SK-N-SH (cell line): ENCODE data around the gene UBN1. TPM values are rescaled to one million over a fixed set of nuclear protein-coding genes. Genes with fewer than 3 reads are reported as not detected.

Source experiments
- CTCF ChIA-PET: fragments of 300-600, 350-600 bp; formaldehyde crosslinking; extraction: SDS; loops from one replicate; lab custom pipeline; 2021; lab: Yijun Ruan, JAX
- POLR2A ChIA-PET: fragments of 350-600 bp; sonication (Branson Sonifier 250); formaldehyde crosslinking; extraction: SDS; loops from one replicate; lab custom pipeline; 2020; ENCODE audit warnings: antibody characterized with exemption, inconsistent platforms; lab: Yijun Ruan, JAX
- DNase-seq: peaks from one replicate; pipeline ENCODE4 v3.0.0; 2012
- H2AFZ ChIP-seq: fragments of 200-600 bp; sonication (generic); 2 replicates; pipeline ENCODE4 v1.8.1; 2016; ENCODE audit warnings: antibody characterized with exemption, mild to moderate bottlenecking, low read depth
- H3F3A ChIP-seq: fragments of 200-600 bp; sonication (generic); replicated peaks from 2 replicates; pipeline ENCODE3; 2016; ENCODE audit warnings: antibody characterized with exemption, mild to moderate bottlenecking; ENCODE audit not compliant: insufficient read depth
- H3K27ac ChIP-seq, 2 experiments: fragments of 200-500 bp in 1 of 2; fragments of 200-600 bp in 1 of 2; sonication (Bioruptor generic) in 1 of 2; sonication (generic), shearing (Covaris generic) in 1 of 2; 2 replicates each; pipeline versions ENCODE4 v1.5.1 to v1.6.1; 2014 to 2016; ENCODE audit warnings: low read depth in 2 of 2, inconsistent platforms in 1 of 2, low read length in 1 of 2, mild to moderate bottlenecking in 1 of 2, mixed read lengths in 1 of 2
- H3K27me3 ChIP-seq: fragments of 200-600 bp; sonication (generic), shearing (Covaris generic); 2 replicates; pipeline ENCODE4 v1.6.1; 2016; ENCODE audit warnings: mixed run types; ENCODE audit not compliant: insufficient read depth
- H3K36me3 ChIP-seq, 2 experiments: fragments of 200-500 bp in 1 of 2; fragments of 200-600 bp in 1 of 2; sonication (Bioruptor generic) in 1 of 2; sonication (generic) in 1 of 2; replicated peaks in 1 of 2; 2 replicates each; pipeline versions ENCODE3 to v1.5.1; 2014 to 2016; ENCODE audit warnings: low read length in 1 of 2, mild to moderate bottlenecking in 1 of 2; ENCODE audit not compliant: insufficient read depth in 2 of 2, control insufficient read depth in 1 of 2
- H3K4me1 ChIP-seq, 2 experiments: fragments of 200-500 bp in 1 of 2; fragments of 200-600 bp in 1 of 2; sonication (Bioruptor generic) in 1 of 2; sonication (generic), shearing (Covaris generic) in 1 of 2; 2 replicates each; pipeline versions ENCODE4 v1.5.1 to v1.6.1; 2014 to 2016; ENCODE audit warnings: low read depth in 1 of 2, low read length in 1 of 2, mixed run types in 1 of 2; ENCODE audit not compliant: insufficient read depth in 2 of 2, control insufficient read depth in 1 of 2
- H3K4me2 ChIP-seq: fragments of 200-600 bp; sonication (generic), shearing (Covaris generic); 2 replicates; pipeline ENCODE4 v1.6.1; 2017; ENCODE audit warnings: mixed run types
- H3K4me3 ChIP-seq, 2 experiments: fragments of 200-500 bp in 1 of 2; fragments of 200-600 bp in 1 of 2; sonication (Bioruptor generic) in 1 of 2; sonication (generic), shearing (Covaris generic) in 1 of 2; 2 replicates each; pipeline versions ENCODE4 v1.5.1 to v1.8.1; 2014 to 2016; ENCODE audit warnings: low read depth in 2 of 2, inconsistent platforms in 1 of 2, low read length in 1 of 2, mild to moderate bottlenecking in 1 of 2, mixed read lengths in 1 of 2, moderate library complexity in 1 of 2
- H3K79me2 ChIP-seq: fragments of 200-600 bp; sonication (generic); 2 replicates; pipeline ENCODE4 v1.8.1; 2017; ENCODE audit warnings: mild to moderate bottlenecking; ENCODE audit not compliant: insufficient read depth
- H3K9ac ChIP-seq: fragments of 200-600 bp; sonication (generic); 2 replicates; pipeline ENCODE4 v1.6.1; 2017; ENCODE audit warnings: mixed run types
- H3K9me2 ChIP-seq: fragments of 200-600 bp; sonication (generic); 2 replicates; pipeline ENCODE4 v1.6.1; 2017; ENCODE audit warnings: mixed run types
- H3K9me3 ChIP-seq: fragments of 200-600 bp; sonication (generic); 2 replicates; pipeline ENCODE4 v1.6.1; 2017; ENCODE audit warnings: mixed run types, mild to moderate bottlenecking, moderate library complexity
- H4K20me1 ChIP-seq: fragments of 200-600 bp; sonication (generic); 2 replicates; pipeline ENCODE4 v1.6.1; 2017; ENCODE audit warnings: mild to moderate bottlenecking, mixed run types; ENCODE audit not compliant: insufficient read depth
- CHD2 ChIP-seq: fragments of 150-350 bp; IDR thresholded peaks from 2 replicates; pipeline ENCODE4 v1.6.1; 2018; ENCODE audit warnings: low read length; ENCODE audit not compliant: partially characterized antibody
- CTCF ChIP-seq: fragments of 200-600 bp; sonication (generic); IDR thresholded peaks from 2 replicates; pipeline ENCODE4 v1.6.1; 2017; ENCODE audit warnings: antibody characterized with exemption, mild to moderate bottlenecking, moderate library complexity
- EZH2phosphoT487 ChIP-seq: fragments of 200-600 bp; sonication (generic); IDR thresholded peaks from 2 replicates; pipeline ENCODE4 v1.6.1; 2017; ENCODE audit warnings: low read depth, mixed run types, mild to moderate bottlenecking, antibody characterized with exemption, moderate library complexity, borderline replicate concordance
- FOSL2 ChIP-seq: IDR thresholded peaks from 2 replicates; pipeline ENCODE4 v1.4.0; 2012; ENCODE audit warnings: low read depth, mild to moderate bottlenecking, moderate library complexity, borderline replicate concordance
- FOXJ3 ChIP-seq: sonication (generic); formaldehyde crosslinking; IDR thresholded peaks from 2 replicates; pipeline ENCODE4 v1.5.1; 2020; ENCODE audit warnings: mild to moderate bottlenecking, missing genetic modification reagents
- GATA2 ChIP-seq: sonication (generic); formaldehyde crosslinking; IDR thresholded peaks from 2 replicates; pipeline ENCODE4 v1.5.0; 2020; ENCODE audit warnings: mild to moderate bottlenecking, missing genetic modification reagents
- JUND ChIP-seq: IDR thresholded peaks from 2 replicates; pipeline ENCODE4 v1.4.0; 2012
- MEF2A ChIP-seq: IDR thresholded peaks from 2 replicates; pipeline ENCODE4 v1.4.0; 2012; ENCODE audit warnings: low read depth, borderline replicate concordance
- MXI1 ChIP-seq: IDR thresholded peaks from 2 replicates; pipeline ENCODE4 v1.6.1; 2012; ENCODE audit warnings: mild to moderate bottlenecking, low read depth, low read length, improper control_type of control experiment
- NFIC ChIP-seq: IDR thresholded peaks from 2 replicates; pipeline ENCODE4 v1.4.0; 2012; ENCODE audit warnings: borderline replicate concordance
- NRF1 ChIP-seq: IDR thresholded peaks from 2 replicates; pipeline ENCODE4 v1.6.1; 2012; ENCODE audit warnings: low read depth, mild to moderate bottlenecking, low read length
- PBX3 ChIP-seq: IDR thresholded peaks from 2 replicates; pipeline ENCODE4; 2012
- RAD21 ChIP-seq: IDR thresholded peaks from 2 replicates; pipeline ENCODE4 v1.6.1; 2012; ENCODE audit warnings: mild to moderate bottlenecking, low read length
- REST ChIP-seq: IDR thresholded peaks from 2 replicates; pipeline ENCODE4 v1.6.1; 2012; ENCODE audit warnings: mild to moderate bottlenecking, low read depth, low read length, moderate library complexity
- RFX5 ChIP-seq: IDR thresholded peaks from 2 replicates; pipeline ENCODE4 v1.6.1; 2012; ENCODE audit warnings: mild to moderate bottlenecking, improper control_type of control experiment, low read length
- RXRA ChIP-seq: IDR thresholded peaks from 2 replicates; pipeline ENCODE4 v1.4.0; 2012; ENCODE audit warnings: low read depth, mild to moderate bottlenecking, borderline replicate concordance
- TAF1 ChIP-seq: IDR thresholded peaks from 2 replicates; pipeline ENCODE4 v1.6.1; 2012; ENCODE audit warnings: low read depth, mild to moderate bottlenecking, low read length, moderate library complexity, borderline replicate concordance
- TEAD4 ChIP-seq: IDR thresholded peaks from 2 replicates; pipeline ENCODE4 v1.4.0; 2012; ENCODE audit warnings: mild to moderate bottlenecking, borderline replicate concordance; ENCODE audit not compliant: insufficient read depth
- YY1 ChIP-seq: IDR thresholded peaks from 2 replicates; pipeline ENCODE4 v1.4.0; 2012; ENCODE audit warnings: low read depth, mild to moderate bottlenecking
- ZBTB33 ChIP-seq: IDR thresholded peaks from 2 replicates; pipeline ENCODE4 v1.4.0; 2012; ENCODE audit warnings: low read depth, borderline replicate concordance
- WGBS: methylation state at CpG from one replicate; pipeline ENCODE4 v1.1.6; 2017; ENCODE audit warnings: low lambda C conversion rate; 5-methylcytosine and 5-hydroxymethylcytosine counted together
- polyA plus RNA-seq, 3 experiments: library from polyadenylated mRNA; depleted of rRNA; stranded (reverse); fragments of >200 nt; gene quantifications; 2 replicates each; pipeline ENCODE4 v1.2.3, GENCODE V29; 2012

Gene UBN1
- polyA plus RNA-seq, 1 of the 3 experiments (the other 2 are of a cell fraction), result 10.9 TPM

- no peak for TF ChIP-seq CTCF
- no peak for TF ChIP-seq RFX5
Measured at GRCh38 chr16:4920826-4921225, 73.5 kb downstream of the UBN1 start (continued).

GRCh38 chr16:4922721-4923342 lies 75.6 kb downstream of the UBN1 start:
- TF ChIP-seq EZH2phosphoT487, result no peak
- no peak for TF ChIP-seq NFIC
- TF ChIP-seq NRF1, result no peak
- no peak for TF ChIP-seq YY1
- TF ChIP-seq RXRA, result no peak
- no peak for TF ChIP-seq MXI1
- no peak for TF ChIP-seq REST
- TF ChIP-seq FOXJ3, result no peak
- TF ChIP-seq JUND, result no peak
- no peak for TF ChIP-seq CHD2
- TF ChIP-seq MEF2A, result no peak
- TF ChIP-seq GATA2 (CRISPR knock-in tag), result no peak
- TF ChIP-seq RAD21, result no peak
- no peak for TF ChIP-seq FOSL2
- TF ChIP-seq ZBTB33, result no peak
- TF ChIP-seq PBX3, result no peak
- TF ChIP-seq TAF1, result no peak
- no peak for TF ChIP-seq TEAD4
- Histone ChIP-seq H3K4me2 (no peak overlapping the region), H3F3A (no peaks in the 10 kb centered on the region), H2AFZ (no peak overlapping the region), H3K9me2 (no peaks in the 10 kb centered on the region), H3K4me1 (peaks cover 0 to 9% of the 10 kb centered on the region in 2 experiments; a peak in 1 of 4 replicates), H3K36me3 (no peaks in the 10 kb centered on the region), H3K27me3 (no peaks in the 10 kb centered on the region), H3K79me2 (no peaks in the 10 kb centered on the region), H3K27ac (no peak overlapping the region), H4K20me1 (no peaks in the 10 kb centered on the region), H3K9me3 (0 out of 2 replicates have a peak, but pooled peaks cover 6% of the 10 kb centered on the region), H3K9ac (no peak overlapping the region), H3K4me3 (no peak overlapping the region)
- DNase-seq, result no peak
- CTCF ChIA-PET, result no interaction called here
- WGBS, result 86% methylated on average over 14 of the region's 18 CpGs
- POLR2A ChIA-PET, result no interaction called here
